Right ventricle myocardium inferior (tissue), 1 donor: ENCODE results near the gene CHRNA4. TPM values are rescaled to one million over a fixed set of nuclear protein-coding genes. Genes with fewer than 3 reads are reported as not detected.

Source experiments
- ATAC-seq: fragments of 200-7000 bp; cut with Tn5 transposase; one replicate; pipeline ENCODE4 v1.9.1; 2020; ENCODE audit warnings: mild to moderate bottlenecking, moderate library complexity
- DNase-seq: peaks from one replicate; pipeline ENCODE4 v3.0.0; 2021; ENCODE audit errors: missing footprints
- intact Hi-C: fragments of 100-400 bp; cut with DNase I; formaldehyde crosslinking; loops from one replicate; pipeline ENCODE4 v1.11.0; 2022
- total RNA-seq: library from RNA; stranded (reverse); fragmentation: NEBNext Ultra II Directional; extraction: Animal tissue kit (Norgen Biotek cat#: 25700); gene quantifications from one replicate; pipeline ENCODE4 v1.2.1, GENCODE V29; 2021
- donor health status: DM: no; HTN: yes; CAD: no; lungs with severe emphysema.

The CHRNA4 gene
- total RNA-seq, 1 donor from 2014 or later: 2.3 TPM

- DNase-seq (peak; percentile 58), ATAC-seq (no peak)
- intact Hi-C loops: no loop called here
Measured at GRCh38 chr20:63330084-63330760, 30.9 kb downstream of the CHRNA4 start.

GRCh38 chr20:63329331-63330083 is 31.6 kb downstream of the CHRNA4 start:
- DNase-seq (peak; percentile 53), ATAC-seq (no peak)
- intact Hi-C loops: no loop called here

DNA sequence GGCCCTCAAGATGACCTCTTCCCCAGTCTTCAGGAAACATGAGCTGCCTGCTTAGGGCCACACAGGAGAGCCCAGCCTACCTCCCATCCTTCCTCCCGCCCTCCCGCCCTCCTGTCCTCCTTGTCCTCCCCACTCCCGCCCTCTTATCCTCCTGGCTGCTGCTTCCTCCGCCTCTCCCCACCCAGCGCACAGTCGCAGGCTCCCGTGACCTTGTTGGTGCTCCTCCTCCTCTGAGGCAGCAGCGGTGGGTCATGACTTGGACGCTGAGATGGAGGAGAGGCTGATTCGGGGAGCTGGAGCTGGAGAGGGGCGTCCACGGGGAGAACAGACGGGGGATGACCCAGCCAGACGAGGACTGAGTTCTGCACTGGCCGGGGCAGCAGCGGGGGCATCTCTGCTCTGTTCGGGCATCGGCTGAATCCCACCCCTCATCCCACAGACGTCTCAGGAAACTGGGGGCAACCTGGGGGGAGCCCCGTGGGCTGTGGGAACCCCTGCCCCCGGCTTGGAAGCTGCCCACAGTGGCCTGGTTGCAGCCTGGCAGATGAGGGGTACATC is 32.4 kb downstream of the CHRNA4 start:
- DNase-seq (peak; percentile 17), ATAC-seq (no peak)
- intact Hi-C loops: no loop called here

GRCh38 chr20:63328026-63328700 is 33.0 kb downstream of the CHRNA4 start:
- no peak for ATAC-seq
- intact Hi-C loops: no loop called here
- peak; percentile 63 for DNase-seq

DNA sequence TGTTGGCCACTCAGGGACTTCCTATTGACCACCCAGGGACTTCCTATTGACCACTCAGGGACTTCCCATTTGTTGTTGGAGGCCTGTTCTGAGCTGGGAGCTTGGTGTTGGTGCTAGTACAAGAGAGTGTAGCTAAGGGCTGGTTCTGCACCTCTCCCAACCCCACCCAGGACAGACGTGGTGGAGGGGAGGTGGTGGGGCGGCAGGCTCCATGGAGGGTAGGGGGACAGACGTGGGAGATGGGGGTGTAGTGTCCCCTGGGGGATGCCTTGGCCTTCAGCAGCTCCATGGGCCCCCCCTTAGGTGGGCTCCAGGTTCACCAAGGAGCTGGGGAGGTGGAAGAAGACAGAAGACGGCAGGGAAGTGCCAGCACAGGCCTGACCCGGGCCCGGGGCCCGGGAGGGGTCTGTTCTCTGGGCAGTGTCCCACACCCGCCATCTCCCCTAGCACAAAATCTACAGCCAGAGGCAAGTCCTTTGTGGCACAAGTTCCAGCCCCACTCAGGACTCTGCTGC is 33.9 kb downstream of the CHRNA4 start:
- no peak for ATAC-seq
- intact Hi-C loops: no loop called here

DNA sequence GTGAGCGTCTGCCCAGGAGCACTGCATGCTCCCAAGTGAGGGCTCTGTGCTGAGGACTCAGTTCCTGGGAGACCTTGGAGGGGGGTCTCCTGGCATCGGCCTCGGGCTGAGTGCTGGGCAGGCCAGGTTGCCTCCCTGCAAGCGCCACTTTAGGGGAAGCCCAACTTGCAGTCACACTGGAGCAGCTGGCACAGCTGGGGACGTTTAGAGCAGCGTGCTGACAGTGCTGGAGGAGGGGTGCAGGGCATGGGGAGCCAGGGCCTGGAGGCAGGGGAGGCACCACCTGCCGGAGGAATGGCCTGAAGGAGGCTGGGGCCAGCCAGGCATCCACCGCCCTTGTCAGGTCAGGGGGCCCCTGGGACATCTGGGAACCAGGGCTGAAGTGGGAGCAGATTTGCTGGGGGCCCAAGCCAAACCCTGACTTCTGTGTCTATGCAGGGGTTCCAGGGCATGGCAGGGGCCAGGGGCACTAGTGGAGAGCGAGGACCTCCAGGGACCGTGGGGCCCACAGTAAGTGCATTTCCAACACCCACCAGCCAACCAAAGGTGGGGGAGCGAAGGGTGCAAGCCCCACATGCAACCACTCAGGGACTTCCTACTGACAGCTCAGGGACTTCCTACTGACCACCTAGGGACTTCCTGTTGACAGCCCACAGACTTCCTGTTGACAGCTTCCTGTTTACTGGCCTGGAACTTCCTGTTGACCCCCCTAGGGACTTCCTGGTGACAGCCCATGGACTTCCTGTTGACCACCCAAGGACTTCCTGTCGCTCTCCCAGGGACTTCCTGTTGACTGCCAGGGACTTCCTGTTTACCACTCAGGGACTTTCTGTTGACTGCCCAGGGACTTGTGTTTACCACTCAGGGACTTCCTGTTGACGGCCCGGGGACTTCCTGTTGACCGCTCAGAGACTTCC is 34.6 kb downstream of the CHRNA4 start:
- DNase-seq: peak; percentile 21
- no peak for ATAC-seq
- intact Hi-C loops: no loop called here

More for the DNA sequence above, 33.9 kb downstream of the CHRNA4 start:
- peak; percentile 20 for DNase-seq

DNA sequence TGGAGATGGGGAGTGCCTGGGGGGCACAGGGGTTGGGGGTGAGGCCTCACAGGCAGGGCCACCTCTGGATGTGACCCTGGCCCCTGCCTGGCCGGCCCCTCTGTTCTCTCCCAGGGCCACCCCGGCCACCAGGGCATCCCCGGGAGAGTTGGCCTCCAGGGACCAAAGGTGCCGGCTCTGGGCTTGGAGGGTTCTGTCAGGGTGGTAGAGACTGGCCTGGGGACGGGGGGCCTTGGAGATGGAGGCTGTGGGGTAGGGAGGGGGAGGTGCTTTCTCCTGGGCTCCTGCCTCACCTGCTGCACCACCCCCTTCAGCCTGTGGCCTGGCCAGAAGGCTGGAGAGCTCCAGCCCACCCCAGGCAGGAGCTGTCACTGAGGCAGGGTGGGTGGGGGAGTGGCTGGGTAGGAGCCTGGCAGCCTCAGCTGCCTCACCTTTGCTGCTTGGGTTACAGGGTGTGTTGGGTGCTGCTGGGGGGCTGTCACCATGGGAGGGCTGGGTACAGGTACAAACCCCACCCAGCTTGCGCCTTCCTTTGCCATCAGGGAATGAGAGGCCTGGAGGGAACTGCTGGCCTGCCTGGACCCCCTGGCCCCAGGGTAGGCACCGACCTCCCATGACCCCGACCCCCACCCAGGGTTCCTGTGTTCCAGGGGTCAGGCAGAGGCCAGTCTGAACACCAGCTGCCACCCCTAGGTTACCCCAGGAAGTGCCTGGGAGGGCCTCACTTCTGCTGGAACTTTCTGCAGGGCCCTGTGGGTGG is 35.4 kb downstream of the CHRNA4 start:
- ATAC-seq: no peak
- DNase-seq: no peak
- intact Hi-C loops: no loop called here

- DNase-seq (peak; percentile 16), ATAC-seq (no peak)
- intact Hi-C loops: no loop called here
Measured at GRCh38 chr20:63325021-63325471, 36.1 kb downstream of the CHRNA4 start.

DNA sequence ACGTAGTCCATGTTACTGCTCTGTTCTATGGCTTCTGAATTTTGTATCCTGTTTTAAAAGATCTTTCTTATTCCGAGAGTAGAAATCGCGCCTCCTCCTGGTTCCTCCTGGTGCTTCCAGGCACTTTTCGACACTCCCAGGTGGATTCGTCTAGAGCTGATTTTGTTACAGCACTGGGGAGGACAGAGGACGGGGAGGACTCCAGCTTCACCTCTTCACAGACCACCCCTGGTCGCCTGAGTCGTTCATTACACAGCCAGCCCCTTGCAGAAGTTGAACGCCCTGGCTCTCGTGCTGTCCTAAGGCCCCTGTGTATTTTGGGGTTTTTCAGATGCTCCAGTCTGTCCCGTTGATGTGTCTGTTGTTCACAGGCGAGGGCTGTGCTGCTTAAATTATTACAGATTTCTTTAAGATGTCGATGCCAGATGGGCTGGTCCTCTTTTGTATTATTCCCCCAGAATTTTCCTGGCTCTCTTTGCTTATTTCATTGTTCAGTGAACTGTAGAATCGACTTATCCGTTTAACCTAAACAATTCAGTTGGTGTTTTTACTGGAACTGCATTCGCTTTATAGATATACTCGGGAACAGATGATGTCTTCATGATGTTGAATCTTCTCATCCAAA is 37.7 kb downstream of the CHRNA4 start:
- ATAC-seq (no peak), DNase-seq (peak; percentile 31)
- intact Hi-C loops: no loop called here

DNA sequence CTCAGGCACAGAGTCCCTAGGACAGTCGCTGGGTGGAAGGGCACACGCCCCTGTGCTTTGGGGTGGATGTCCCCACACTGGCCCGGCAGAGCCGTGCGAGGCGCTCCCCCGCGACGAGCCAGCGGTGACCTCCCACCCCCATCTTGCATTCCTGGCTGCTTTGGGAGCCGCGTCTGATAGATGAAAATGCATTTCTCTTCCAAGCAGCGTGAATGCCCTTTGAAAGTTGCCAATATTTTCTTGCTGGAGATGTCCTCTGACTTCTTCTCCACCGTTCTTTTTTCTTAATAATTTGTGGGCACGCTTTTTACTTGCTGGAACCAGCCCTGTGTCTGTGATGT is 38.2 kb downstream of the CHRNA4 start:
- no peak for ATAC-seq
- peak; percentile 18 for DNase-seq
- intact Hi-C loops: no loop called here

DNA sequence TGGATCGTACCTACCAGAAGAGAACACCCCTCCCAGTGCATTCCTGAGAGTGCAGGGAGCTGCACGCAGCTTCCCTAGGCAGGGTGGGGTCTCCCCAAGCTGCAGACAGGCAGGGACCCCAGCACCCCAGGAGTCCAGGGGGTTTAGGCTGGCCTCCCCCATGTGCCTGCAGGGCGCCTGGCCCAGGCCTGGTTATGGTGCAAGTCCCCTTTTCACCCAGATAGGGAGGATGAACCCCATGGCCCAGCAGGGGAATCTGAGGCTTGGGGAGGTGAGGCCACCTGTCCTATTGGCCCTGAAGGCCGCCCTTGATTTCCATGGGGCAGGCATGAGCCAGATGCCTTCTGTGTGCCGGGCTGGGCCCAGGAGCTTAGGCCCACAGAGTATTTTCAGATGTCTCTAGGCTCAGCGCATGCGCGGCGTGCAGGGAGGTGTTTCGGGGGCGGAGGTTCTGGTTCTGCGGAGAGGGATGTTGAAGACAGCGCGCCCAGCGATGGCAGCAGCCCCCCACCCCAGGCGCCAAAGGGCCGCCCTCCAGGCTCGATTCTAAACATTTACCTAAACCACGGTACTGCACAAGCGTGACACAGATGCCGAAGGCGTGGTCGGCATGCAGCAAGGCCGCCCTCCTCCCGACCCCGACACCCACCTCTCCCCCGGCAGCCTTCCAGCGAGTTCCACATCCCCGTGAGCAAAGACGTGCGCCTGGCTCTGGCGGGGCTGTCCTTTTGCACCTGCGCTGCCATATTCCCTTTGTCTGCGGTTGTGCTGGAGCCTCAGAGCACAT is 38.8 kb downstream of the CHRNA4 start:
- intact Hi-C loops: no loop called here
- DNase-seq: peak; percentile 60
- ATAC-seq: no peak

GRCh38 chr20:63321148-63321831 is 39.9 kb downstream of the CHRNA4 start:
- intact Hi-C loops: no loop called here
- ATAC-seq (peak; percentile 91), DNase-seq (peak; percentile 89)

- ATAC-seq: no peak
- DNase-seq: peak; percentile 63
- intact Hi-C loops: no loop called here
Measured at GRCh38 chr20:63320616-63321147, 40.5 kb downstream of the CHRNA4 start.

DNA sequence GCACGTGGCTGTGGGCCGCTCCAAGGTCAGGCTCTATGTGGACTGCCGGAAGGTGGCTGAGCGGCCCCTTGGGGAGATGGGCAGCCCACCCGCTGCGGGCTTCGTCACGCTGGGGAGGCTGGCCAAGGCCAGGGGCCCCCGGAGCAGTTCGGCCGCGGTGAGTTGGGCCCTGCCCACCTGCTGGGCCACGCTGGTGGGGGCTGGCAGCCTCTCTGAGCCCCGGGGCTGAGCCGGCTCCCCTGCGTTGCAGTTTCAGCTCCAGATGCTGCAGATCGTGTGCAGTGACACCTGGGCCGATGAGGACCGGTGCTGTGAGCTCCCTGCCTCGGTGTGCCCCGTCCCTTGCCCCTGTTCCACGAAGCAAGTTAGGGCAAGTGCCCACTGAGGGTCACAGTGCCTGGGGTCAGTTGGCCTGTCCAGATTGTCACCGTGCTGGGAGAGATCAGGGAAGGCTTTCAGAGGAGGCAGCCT is 41.1 kb downstream of the CHRNA4 start:
- intact Hi-C loops: no loop called here
- DNase-seq: no peak

GRCh38 chr20:63319164-63320040 is 41.7 kb downstream of the CHRNA4 start:
- DNase-seq (peak; percentile 44), ATAC-seq (no peak)
- intact Hi-C loops: no loop called here

More for the DNA sequence above, 41.1 kb downstream of the CHRNA4 start:
- ATAC-seq: no peak
